Astrocyte (in vitro differentiated cells and primary cell): ENCODE measurements around the gene TRPC4. TPM values are rescaled to one million over a fixed set of nuclear protein-coding genes. Genes with fewer than 3 reads are reported as not detected.
A peak's percentile ranks its signal among the peaks of the same experiment; 100 is the strongest.

ENCODE experiments used
- DNase-seq: peaks from one replicate; pipeline ENCODE4 v3.0.0-alpha.2; 2010; ENCODE audit warnings: low read depth
- FAIRE-seq: peaks from 2 replicates; lab custom pipeline; 2011; peaks lifted over from hg19 to GRCh38; lab: Jason Lieb, UNC
- H2AFZ ChIP-seq: 2 replicates; pipeline ENCODE4 v1.6.0; 2012; ENCODE audit warnings: low read depth, low read length, inconsistent platforms
- H3K27ac ChIP-seq: 2 replicates; pipeline ENCODE4 v1.5.1; 2011; ENCODE audit warnings: low read depth, low read length, inconsistent platforms
- H3K27me3 ChIP-seq: 2 replicates; pipeline ENCODE4 v1.6.0; 2011; ENCODE audit warnings: low read length, inconsistent platforms; ENCODE audit not compliant: insufficient read depth
- H3K36me3 ChIP-seq: 2 replicates; pipeline ENCODE4 v1.5.1; 2011; ENCODE audit warnings: low read length, inconsistent platforms; ENCODE audit not compliant: insufficient read depth
- H3K4me1 ChIP-seq: 2 replicates; pipeline ENCODE4 v1.5.1; 2011; ENCODE audit warnings: low read length, inconsistent platforms; ENCODE audit not compliant: insufficient read depth
- H3K4me2 ChIP-seq: 2 replicates; pipeline ENCODE4 v1.6.0; 2012; ENCODE audit warnings: low read length, inconsistent platforms
- H3K4me3 ChIP-seq: 2 replicates; pipeline ENCODE4 v1.5.1; 2011; ENCODE audit warnings: low read depth, mild to moderate bottlenecking, low read length, inconsistent platforms; ENCODE audit not compliant: insufficient read depth
- H3K79me2 ChIP-seq: 2 replicates; pipeline ENCODE4 v1.6.0; 2012; ENCODE audit warnings: mild to moderate bottlenecking, low read length, inconsistent platforms; ENCODE audit not compliant: insufficient read depth
- H3K9ac ChIP-seq: 2 replicates; pipeline ENCODE4 v1.6.0; 2012; ENCODE audit warnings: mild to moderate bottlenecking, low read length, inconsistent platforms
- H3K9me3 ChIP-seq: 2 replicates; pipeline ENCODE4 v1.5.1; 2012; ENCODE audit warnings: low read depth, mild to moderate bottlenecking, low read length, inconsistent platforms; ENCODE audit not compliant: insufficient read depth
- H4K20me1 ChIP-seq: 2 replicates; pipeline ENCODE4 v1.6.0; 2012; ENCODE audit warnings: low read length, inconsistent platforms; ENCODE audit not compliant: insufficient read depth
- H3K27ac Mint-ChIP-seq: one replicate; pipeline ENCODE4 v1.8.0; 2021; ENCODE audit warnings: mild to moderate bottlenecking, mixed read lengths; ENCODE audit not compliant: unreplicated experiment
- H3K27me3 Mint-ChIP-seq: one replicate; pipeline ENCODE4 v1.8.0; 2021; ENCODE audit warnings: low read depth, mixed read lengths; ENCODE audit not compliant: unreplicated experiment
- H3K36me3 Mint-ChIP-seq: one replicate; pipeline ENCODE4 v1.8.0; 2021; ENCODE audit warnings: low read depth, mixed read lengths; ENCODE audit not compliant: unreplicated experiment
- H3K4me1 Mint-ChIP-seq: one replicate; pipeline ENCODE4 v1.8.0; 2021; ENCODE audit warnings: low read depth, mixed read lengths; ENCODE audit not compliant: unreplicated experiment
- H3K4me3 Mint-ChIP-seq: one replicate; pipeline ENCODE4 v1.8.0; 2021; ENCODE audit warnings: mild to moderate bottlenecking, moderate library complexity, mixed read lengths; ENCODE audit not compliant: unreplicated experiment
- H3K9me3 Mint-ChIP-seq: one replicate; pipeline ENCODE4 v1.8.0; 2021; ENCODE audit warnings: mild to moderate bottlenecking, mixed read lengths; ENCODE audit not compliant: unreplicated experiment
- EZH2 ChIP-seq: IDR thresholded peaks from 2 replicates; pipeline ENCODE4 v1.6.1; 2012; ENCODE audit warnings: mild to moderate bottlenecking, low read length, inconsistent platforms; ENCODE audit not compliant: insufficient read depth
- total RNA-seq: library from RNA; stranded (reverse); gene quantifications from 2 replicates; pipeline ENCODE4 v1.2.1, GENCODE V29; 2021
- TF ChIP-seq, protein P1 (sequence below): IDR thresholded peaks from 2 replicates; pipeline ENCODE4 v1.5.1; 2011; ENCODE audit warnings: low read depth, mild to moderate bottlenecking, inconsistent platforms, low read length, moderate library complexity; ENCODE audit not compliant: insufficient read depth

The TRPC4 gene
- total RNA-seq, 1 donor from 2014 or later: 14.4 TPM

GRCh38 chr13:37870489-37870845 is 895 bp upstream of the TRPC4 start:
- peaks cover 31% of the 10 kb centered on the region for H3K79me2 ChIP-seq
- H3K4me1 ChIP-seq: peaks cover 13% of the 10 kb centered on the region
- H3K9ac ChIP-seq: peak overlapping the region; percentile 91
- H3K4me2 ChIP-seq: peak overlapping the region; percentile 91
- H3K27ac ChIP-seq: peak overlapping the region; percentile 66
- peak overlapping the region; percentile 96 for H3K4me3 Mint-ChIP-seq
- no peaks in the 10 kb centered on the region for H3K27me3 ChIP-seq
- FAIRE-seq (peak; percentile 23), DNase-seq (peak; percentile 42)
- peak overlapping the region; percentile 77 for H3K27ac Mint-ChIP-seq
- no peaks in the 10 kb centered on the region for H4K20me1 ChIP-seq
- no peaks in the 10 kb centered on the region for H3K27me3 Mint-ChIP-seq
- peaks cover 14% of the 10 kb centered on the region for H3K4me1 Mint-ChIP-seq
- peak overlapping the region; percentile 82 for H3K4me3 ChIP-seq
- no peaks in the 10 kb centered on the region for H3K36me3 ChIP-seq
- no peaks in the 10 kb centered on the region for H3K9me3 ChIP-seq
- no peaks in the 10 kb centered on the region for H3K36me3 Mint-ChIP-seq
- peak overlapping the region; percentile 88 for H2AFZ ChIP-seq
- no peaks in the 10 kb centered on the region for H3K9me3 Mint-ChIP-seq
- no peak for TF ChIP-seq EZH2
- TF ChIP-seq, protein P1, sequence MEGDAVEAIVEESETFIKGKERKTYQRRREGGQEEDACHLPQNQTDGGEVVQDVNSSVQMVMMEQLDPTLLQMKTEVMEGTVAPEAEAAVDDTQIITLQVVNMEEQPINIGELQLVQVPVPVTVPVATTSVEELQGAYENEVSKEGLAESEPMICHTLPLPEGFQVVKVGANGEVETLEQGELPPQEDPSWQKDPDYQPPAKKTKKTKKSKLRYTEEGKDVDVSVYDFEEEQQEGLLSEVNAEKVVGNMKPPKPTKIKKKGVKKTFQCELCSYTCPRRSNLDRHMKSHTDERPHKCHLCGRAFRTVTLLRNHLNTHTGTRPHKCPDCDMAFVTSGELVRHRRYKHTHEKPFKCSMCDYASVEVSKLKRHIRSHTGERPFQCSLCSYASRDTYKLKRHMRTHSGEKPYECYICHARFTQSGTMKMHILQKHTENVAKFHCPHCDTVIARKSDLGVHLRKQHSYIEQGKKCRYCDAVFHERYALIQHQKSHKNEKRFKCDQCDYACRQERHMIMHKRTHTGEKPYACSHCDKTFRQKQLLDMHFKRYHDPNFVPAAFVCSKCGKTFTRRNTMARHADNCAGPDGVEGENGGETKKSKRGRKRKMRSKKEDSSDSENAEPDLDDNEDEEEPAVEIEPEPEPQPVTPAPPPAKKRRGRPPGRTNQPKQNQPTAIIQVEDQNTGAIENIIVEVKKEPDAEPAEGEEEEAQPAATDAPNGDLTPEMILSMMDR: no peak

GRCh38 chr13:37869506-37869755 is 141 bp downstream of the TRPC4 start:
- DNase-seq (no peak), FAIRE-seq (no peak)
- no peaks in the 10 kb centered on the region for H3K36me3 ChIP-seq
- peaks cover 36% of the 10 kb centered on the region for H3K79me2 ChIP-seq
- peak overlapping the region; percentile 91 for H3K9ac ChIP-seq
- peaks cover 13% of the 10 kb centered on the region for H3K4me1 ChIP-seq
- H3K4me3 Mint-ChIP-seq: peak overlapping the region; percentile 96
- H3K27me3 Mint-ChIP-seq: no peaks in the 10 kb centered on the region
- H3K4me3 ChIP-seq: peak overlapping the region; percentile 82
- no peaks in the 10 kb centered on the region for H3K9me3 Mint-ChIP-seq
- no peaks in the 10 kb centered on the region for H4K20me1 ChIP-seq
- peaks cover 14% of the 10 kb centered on the region for H3K4me1 Mint-ChIP-seq
- H3K9me3 ChIP-seq: no peaks in the 10 kb centered on the region
- H2AFZ ChIP-seq: peak overlapping the region; percentile 88
- H3K27ac ChIP-seq: peak overlapping the region; percentile 66
- no peaks in the 10 kb centered on the region for H3K36me3 Mint-ChIP-seq
- H3K4me2 ChIP-seq: peak overlapping the region; percentile 91
- no peak for TF ChIP-seq EZH2
- TF ChIP-seq, protein P1: no peak
- H3K27ac Mint-ChIP-seq: peak overlapping the region; percentile 89
- H3K27me3 ChIP-seq: no peaks in the 10 kb centered on the region

DNA sequence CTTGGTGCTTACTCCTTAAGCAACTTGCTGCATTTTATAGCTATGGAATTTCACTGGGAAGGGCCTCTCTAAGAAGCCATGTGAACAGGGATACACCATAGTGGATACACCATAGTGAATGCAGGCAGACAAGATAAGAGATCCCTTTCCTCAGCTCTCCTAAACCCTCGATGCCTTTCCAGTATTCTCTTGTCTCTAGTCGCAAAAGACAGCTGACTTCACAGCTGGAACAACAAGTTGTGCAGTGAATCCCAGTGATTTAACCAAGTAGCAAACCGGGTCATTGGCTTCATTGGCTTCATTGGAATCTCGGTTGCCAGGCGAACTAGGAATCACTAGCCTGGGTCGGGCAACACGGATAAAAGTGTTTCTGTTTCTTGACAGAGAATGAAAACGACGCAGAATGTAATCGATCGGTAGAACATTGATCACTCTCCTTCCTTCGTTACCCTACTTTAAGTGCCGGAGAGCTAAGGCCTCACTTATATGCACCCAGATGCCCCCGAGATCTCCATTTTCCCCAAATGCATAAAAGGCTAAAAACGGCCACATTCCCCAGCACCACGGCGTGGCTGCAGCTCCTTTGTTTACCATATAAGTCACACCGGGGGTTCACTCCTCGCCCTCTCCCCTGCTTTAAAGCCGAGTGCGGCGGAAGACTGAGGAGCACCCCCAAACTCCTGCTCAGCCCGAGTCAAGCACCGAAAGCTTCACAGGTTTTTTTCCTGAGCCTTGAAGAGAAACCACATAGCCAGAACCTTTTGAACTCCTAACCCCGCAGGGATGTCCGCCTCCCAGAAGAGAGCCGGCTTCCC is 674 bp downstream of the TRPC4 start:
- Histone ChIP-seq H3K4me3 (peak overlapping the region; percentile 82), H3K4me2 (peak overlapping the region; percentile 91), H3K79me2 (peaks cover 36% of the 10 kb centered on the region), H3K27me3 (no peaks in the 10 kb centered on the region), H3K9ac (peak overlapping the region; percentile 91), H2AFZ (peak overlapping the region; percentile 88), H3K4me1 (peaks cover 13% of the 10 kb centered on the region), H3K9me3 (no peaks in the 10 kb centered on the region), H3K27ac (peak overlapping the region; percentile 66), H4K20me1 (no peaks in the 10 kb centered on the region), H3K36me3 (no peaks in the 10 kb centered on the region)
- peak; percentile 37 for FAIRE-seq
- DNase-seq: peak; percentile 51
- Mint-ChIP-seq H3K4me1 (peaks cover 14% of the 10 kb centered on the region), H3K27me3 (no peaks in the 10 kb centered on the region), H3K4me3 (peak overlapping the region; percentile 96), H3K36me3 (no peaks in the 10 kb centered on the region), H3K9me3 (no peaks in the 10 kb centered on the region), H3K27ac (peak overlapping the region; percentile 89)
- TF ChIP-seq EZH2: no peak
- TF ChIP-seq, protein P1: no peak
